Adrenal gland (tissue), 5 donors: ENCODE results near the gene SLC25A6.

ENCODE experiments used
- POLR2A ChIP-seq, 2 donors: fragments of 450-650 bp; IDR thresholded peaks; one replicate each; pipeline ENCODE4 v1.6.1; 2017; ENCODE audit warnings: antibody characterized with exemption in 2 of 2, mild to moderate bottlenecking in 2 of 2, moderate library complexity in 1 of 2
- TF ChIP-seq, protein P1 (sequence below), 6 experiments: fragments of 450-650 bp in 4 of 6; fragments of 200-600 bp in 2 of 6; sonication (generic) in 1 of 6; IDR thresholded peaks; 1 replicate in 5 of 6; 2 replicates in 1 of 6; pipeline versions ENCODE4 v1.5.1 to v1.8.0; 2016 to 2021; ENCODE audit warnings: antibody characterized with exemption in 6 of 6, mild to moderate bottlenecking in 2 of 6, moderate library complexity in 1 of 6
- donor health status: DM: no; HTN: no; CAD: no.

DNA sequence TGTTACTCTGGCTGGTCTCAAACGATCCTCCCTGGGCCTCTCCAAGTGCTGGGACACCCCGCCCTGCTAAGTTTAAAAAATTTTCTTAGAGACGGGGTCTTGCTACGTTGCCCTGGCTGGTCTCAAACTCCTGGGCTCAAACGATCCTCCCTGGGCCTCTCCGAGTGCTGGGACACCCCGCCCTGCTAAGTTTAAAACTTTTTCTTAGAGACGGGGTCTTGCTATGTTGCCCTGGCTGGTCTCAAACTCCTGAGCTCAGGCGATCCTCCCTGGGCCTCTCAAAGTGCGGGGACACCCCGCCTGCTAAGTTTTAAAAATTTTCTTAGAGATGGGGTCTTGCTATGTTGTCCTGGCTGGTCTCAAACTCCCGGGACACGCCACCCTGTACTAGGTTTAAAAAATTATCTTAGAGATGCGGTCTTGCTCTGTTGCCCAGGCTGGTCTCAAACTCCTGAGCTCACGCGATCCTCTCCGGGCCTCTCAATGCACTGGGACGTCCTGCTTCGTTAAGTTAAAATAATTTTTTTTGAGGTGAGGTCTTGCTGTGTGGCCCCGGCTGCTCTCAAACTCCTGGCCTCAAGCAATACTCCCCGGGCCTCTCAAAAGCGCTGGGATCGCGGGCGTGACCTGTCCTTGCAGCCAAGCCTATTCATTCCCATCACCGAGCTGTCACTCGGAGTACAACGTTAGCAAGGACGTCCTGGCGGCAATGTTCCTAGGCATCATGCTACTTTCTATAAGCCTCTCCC lies 1.1 kb downstream of the SLC25A6 start:
- TF ChIP-seq POLR2A (IDR thresholded peaks at IDR 0.05) = no peak
- TF ChIP-seq, protein P1, sequence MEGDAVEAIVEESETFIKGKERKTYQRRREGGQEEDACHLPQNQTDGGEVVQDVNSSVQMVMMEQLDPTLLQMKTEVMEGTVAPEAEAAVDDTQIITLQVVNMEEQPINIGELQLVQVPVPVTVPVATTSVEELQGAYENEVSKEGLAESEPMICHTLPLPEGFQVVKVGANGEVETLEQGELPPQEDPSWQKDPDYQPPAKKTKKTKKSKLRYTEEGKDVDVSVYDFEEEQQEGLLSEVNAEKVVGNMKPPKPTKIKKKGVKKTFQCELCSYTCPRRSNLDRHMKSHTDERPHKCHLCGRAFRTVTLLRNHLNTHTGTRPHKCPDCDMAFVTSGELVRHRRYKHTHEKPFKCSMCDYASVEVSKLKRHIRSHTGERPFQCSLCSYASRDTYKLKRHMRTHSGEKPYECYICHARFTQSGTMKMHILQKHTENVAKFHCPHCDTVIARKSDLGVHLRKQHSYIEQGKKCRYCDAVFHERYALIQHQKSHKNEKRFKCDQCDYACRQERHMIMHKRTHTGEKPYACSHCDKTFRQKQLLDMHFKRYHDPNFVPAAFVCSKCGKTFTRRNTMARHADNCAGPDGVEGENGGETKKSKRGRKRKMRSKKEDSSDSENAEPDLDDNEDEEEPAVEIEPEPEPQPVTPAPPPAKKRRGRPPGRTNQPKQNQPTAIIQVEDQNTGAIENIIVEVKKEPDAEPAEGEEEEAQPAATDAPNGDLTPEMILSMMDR (IDR thresholded peaks at IDR 0.05) = no peak
